Measurements from ENCODE around the gene GALNT10.

GRCh38 chr5:154359221-154359573, 168.7 kb downstream of the GALNT10 start:
- TF ChIP-seq GATA2 (IDR thresholded peaks at IDR 0.05; ENCODE audit: low read depth, low read length), result no peak
- TF ChIP-seq GATA3 (IDR thresholded peaks at IDR 0.05; ENCODE audit: low read depth, low read length), result no peak
